Measurements from ENCODE around the gene NDUFS1. TPM values are rescaled to one million over a fixed set of nuclear protein-coding genes. Genes with fewer than 3 reads are reported as not detected.

The NDUFS1 gene
- total and polyA plus RNA-seq, 10 of the 15 experiments (the other 5 are each of a cell fraction or from before 2014, with no cell fraction given) = 62.6 to 108 (median 90.4) TPM

DNA sequence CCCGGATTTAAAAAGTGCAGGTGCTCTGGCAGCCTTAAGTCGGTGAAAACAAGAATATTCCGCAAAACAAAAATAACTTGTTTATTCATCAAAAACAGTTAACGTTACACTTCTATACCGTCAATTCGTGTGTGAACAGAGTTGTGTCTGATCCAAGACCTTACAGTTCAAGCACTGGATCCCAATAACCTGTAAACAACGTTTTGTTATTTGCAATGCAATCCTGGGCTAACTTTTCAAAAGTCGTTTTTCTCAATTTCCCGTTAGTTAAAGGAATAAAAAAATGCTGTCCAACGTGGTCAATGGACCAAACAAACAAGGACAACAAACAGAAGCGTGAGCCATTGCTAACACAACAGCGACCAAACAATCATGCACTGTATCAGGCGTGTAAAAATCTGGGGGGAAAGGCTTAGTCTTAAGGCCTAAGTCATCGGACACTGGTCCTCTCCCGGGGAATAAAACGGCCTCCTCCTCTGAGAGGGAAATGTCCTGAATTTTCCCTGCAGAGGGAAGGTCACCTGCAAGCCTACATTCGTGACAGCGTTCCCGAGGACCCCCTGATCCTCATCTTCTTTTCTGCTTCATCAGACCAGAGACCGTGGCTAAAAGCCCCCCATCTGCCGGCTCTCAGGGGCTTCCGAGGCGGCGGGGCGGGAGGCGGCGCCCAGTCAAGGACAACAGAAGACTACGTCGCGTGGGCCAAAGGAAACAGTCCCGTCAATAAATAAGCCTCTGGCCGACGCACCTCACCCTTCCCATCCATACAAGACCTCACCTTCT lies 490 bp downstream of the NDUFS1 start (continued):
- TF ChIP-seq RELA (IDR thresholded peaks at IDR 0.05; ENCODE audit: borderline replicate concordance, partially characterized antibody) (no peak), NFIC (IDR thresholded peaks at IDR 0.05; ENCODE audit: low read depth, low read length) (0 out of 2 replicates have a peak, but pooled peaks have one; percentile 2), NR2F1 (conservative IDR thresholded peaks at IDR 0.05) (no peak), NFYA (IDR thresholded peaks at IDR 0.05; ENCODE audit: borderline replicate concordance, low read depth, low read length) (no peak), SRF (IDR thresholded peaks at IDR 0.05; ENCODE audit: low read depth in 2 of 2, low read length in 2 of 2) (no peak), PAX5 (IDR thresholded peaks at IDR 0.05; ENCODE audit: borderline replicate concordance, low read depth, low read length) (no peak), TCF12 (IDR thresholded peaks at IDR 0.05; ENCODE audit: low read depth, low read length) (no peak), CBFB (IDR thresholded peaks at IDR 0.05; ENCODE audit: low read depth) (no peak), ZNF384 (IDR thresholded peaks at IDR 0.05; ENCODE audit: borderline replicate concordance, low read depth, low read length) (no peak)
- TF ChIP-seq, protein P1, sequence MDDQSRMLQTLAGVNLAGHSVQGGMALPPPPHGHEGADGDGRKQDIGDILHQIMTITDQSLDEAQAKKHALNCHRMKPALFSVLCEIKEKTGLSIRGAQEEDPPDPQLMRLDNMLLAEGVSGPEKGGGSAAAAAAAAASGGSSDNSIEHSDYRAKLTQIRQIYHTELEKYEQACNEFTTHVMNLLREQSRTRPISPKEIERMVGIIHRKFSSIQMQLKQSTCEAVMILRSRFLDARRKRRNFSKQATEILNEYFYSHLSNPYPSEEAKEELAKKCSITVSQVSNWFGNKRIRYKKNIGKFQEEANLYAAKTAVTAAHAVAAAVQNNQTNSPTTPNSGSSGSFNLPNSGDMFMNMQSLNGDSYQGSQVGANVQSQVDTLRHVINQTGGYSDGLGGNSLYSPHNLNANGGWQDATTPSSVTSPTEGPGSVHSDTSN (IDR thresholded peaks at IDR 0.05; ENCODE audit: insufficient replicate concordance, low read depth, low read length) = no peak
- TF ChIP-seq, protein P2, sequence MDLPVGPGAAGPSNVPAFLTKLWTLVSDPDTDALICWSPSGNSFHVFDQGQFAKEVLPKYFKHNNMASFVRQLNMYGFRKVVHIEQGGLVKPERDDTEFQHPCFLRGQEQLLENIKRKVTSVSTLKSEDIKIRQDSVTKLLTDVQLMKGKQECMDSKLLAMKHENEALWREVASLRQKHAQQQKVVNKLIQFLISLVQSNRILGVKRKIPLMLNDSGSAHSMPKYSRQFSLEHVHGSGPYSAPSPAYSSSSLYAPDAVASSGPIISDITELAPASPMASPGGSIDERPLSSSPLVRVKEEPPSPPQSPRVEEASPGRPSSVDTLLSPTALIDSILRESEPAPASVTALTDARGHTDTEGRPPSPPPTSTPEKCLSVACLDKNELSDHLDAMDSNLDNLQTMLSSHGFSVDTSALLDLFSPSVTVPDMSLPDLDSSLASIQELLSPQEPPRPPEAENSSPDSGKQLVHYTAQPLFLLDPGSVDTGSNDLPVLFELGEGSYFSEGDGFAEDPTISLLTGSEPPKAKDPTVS (IDR thresholded peaks at IDR 0.05; ENCODE audit: low read depth, low read length) = no peak
- TF ChIP-seq, protein P3, sequence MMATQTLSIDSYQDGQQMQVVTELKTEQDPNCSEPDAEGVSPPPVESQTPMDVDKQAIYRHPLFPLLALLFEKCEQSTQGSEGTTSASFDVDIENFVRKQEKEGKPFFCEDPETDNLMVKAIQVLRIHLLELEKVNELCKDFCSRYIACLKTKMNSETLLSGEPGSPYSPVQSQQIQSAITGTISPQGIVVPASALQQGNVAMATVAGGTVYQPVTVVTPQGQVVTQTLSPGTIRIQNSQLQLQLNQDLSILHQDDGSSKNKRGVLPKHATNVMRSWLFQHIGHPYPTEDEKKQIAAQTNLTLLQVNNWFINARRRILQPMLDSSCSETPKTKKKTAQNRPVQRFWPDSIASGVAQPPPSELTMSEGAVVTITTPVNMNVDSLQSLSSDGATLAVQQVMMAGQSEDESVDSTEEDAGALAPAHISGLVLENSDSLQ (IDR thresholded peaks at IDR 0.05) = no peak
- TF ChIP-seq, protein P4, sequence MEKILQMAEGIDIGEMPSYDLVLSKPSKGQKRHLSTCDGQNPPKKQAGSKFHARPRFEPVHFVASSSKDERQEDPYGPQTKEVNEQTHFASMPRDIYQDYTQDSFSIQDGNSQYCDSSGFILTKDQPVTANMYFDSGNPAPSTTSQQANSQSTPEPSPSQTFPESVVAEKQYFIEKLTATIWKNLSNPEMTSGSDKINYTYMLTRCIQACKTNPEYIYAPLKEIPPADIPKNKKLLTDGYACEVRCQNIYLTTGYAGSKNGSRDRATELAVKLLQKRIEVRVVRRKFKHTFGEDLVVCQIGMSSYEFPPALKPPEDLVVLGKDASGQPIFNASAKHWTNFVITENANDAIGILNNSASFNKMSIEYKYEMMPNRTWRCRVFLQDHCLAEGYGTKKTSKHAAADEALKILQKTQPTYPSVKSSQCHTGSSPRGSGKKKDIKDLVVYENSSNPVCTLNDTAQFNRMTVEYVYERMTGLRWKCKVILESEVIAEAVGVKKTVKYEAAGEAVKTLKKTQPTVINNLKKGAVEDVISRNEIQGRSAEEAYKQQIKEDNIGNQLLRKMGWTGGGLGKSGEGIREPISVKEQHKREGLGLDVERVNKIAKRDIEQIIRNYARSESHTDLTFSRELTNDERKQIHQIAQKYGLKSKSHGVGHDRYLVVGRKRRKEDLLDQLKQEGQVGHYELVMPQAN (conservative IDR thresholded peaks at IDR 0.05) = peak; percentile 60
- TF ChIP-seq, protein P5, sequence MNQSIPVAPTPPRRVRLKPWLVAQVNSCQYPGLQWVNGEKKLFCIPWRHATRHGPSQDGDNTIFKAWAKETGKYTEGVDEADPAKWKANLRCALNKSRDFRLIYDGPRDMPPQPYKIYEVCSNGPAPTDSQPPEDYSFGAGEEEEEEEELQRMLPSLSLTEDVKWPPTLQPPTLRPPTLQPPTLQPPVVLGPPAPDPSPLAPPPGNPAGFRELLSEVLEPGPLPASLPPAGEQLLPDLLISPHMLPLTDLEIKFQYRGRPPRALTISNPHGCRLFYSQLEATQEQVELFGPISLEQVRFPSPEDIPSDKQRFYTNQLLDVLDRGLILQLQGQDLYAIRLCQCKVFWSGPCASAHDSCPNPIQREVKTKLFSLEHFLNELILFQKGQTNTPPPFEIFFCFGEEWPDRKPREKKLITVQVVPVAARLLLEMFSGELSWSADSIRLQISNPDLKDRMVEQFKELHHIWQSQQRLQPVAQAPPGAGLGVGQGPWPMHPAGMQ (IDR thresholded peaks at IDR 0.05; ENCODE audit: borderline replicate concordance) = no peak
- TF ChIP-seq, protein P6, sequence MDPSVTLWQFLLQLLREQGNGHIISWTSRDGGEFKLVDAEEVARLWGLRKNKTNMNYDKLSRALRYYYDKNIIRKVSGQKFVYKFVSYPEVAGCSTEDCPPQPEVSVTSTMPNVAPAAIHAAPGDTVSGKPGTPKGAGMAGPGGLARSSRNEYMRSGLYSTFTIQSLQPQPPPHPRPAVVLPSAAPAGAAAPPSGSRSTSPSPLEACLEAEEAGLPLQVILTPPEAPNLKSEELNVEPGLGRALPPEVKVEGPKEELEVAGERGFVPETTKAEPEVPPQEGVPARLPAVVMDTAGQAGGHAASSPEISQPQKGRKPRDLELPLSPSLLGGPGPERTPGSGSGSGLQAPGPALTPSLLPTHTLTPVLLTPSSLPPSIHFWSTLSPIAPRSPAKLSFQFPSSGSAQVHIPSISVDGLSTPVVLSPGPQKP (IDR thresholded peaks at IDR 0.05; ENCODE audit: low read depth, low read length) = no peak
- TF ChIP-seq, protein P7, sequence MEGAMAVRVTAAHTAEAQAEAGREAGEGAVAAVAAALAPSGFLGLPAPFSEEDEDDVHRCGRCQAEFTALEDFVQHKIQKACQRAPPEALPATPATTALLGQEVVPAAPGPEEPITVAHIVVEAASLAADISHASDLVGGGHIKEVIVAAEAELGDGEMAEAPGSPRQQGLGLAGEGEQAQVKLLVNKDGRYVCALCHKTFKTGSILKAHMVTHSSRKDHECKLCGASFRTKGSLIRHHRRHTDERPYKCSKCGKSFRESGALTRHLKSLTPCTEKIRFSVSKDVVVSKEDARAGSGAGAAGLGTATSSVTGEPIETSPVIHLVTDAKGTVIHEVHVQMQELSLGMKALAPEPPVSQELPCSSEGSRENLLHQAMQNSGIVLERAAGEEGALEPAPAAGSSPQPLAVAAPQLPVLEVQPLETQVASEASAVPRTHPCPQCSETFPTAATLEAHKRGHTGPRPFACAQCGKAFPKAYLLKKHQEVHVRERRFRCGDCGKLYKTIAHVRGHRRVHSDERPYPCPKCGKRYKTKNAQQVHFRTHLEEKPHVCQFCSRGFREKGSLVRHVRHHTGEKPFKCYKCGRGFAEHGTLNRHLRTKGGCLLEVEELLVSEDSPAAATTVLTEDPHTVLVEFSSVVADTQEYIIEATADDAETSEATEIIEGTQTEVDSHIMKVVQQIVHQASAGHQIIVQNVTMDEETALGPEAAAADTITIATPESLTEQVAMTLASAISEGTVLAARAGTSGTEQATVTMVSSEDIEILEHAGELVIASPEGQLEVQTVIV (IDR thresholded peaks at IDR 0.05; ENCODE audit: borderline replicate concordance, partially characterized antibody) = no peak
- TF ChIP-seq, protein P8, sequence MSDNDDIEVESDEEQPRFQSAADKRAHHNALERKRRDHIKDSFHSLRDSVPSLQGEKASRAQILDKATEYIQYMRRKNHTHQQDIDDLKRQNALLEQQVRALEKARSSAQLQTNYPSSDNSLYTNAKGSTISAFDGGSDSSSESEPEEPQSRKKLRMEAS (IDR thresholded peaks at IDR 0.05; ENCODE audit: low read depth, low read length) = no peak

Measured in GM12878 (cell line).